NCI-H128 (cell line): ENCODE measurements around the gene ZNF496.

Source experiments
- DNase-seq: peaks from one replicate; lab custom pipeline; 2025; ENCODE audit not compliant: unreplicated experiment; lab: John Stamatoyannopoulos, UW

ZNF496 gene

DNA sequence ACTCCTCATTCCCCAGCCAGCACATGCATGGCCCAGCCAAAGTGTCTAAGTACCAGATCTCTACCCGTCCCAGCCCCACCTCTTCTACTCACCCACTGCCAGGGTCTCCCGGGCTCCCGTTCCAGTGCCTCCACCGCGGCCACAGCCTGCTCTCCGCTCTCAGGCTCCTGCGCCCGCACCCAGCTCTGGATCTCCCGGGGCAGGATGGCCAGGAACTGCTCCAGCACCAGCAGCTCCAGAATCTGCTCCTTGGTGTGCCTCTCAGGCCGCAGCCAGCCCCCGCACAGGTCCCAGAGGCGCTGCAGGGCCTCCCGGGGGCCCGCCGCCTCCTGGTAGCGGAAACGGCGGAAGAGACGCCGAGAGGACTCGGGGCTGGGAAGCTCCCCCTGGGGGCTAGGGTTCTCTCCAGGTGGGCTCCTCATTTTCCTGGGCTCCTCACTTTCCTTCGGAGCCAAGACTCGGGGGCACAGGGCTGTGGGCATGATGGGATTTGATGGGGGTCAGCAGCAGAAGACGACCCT is 2.5 kb downstream of the ZNF496 start:
- no peak for DNase-seq

DNA sequence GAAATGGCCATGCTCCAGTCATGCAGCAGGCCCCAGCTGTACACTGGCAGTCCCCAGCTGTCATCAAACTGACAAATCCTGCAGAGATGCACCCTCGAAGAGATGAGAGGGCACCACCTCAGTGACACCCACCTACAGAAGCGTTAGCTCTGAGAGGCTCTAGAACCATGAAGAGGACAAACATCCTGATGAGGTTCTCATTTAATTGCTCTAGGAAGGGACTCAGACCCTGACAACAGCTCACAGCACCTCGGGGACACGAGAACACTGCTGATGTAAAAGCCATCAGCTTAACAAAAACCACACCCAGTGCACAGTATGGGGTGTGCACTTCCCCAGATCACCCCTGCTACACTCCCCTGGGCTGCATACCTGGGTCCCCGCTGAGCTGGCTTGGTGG is 3.4 kb downstream of the ZNF496 start:
- no peak for DNase-seq

DNA sequence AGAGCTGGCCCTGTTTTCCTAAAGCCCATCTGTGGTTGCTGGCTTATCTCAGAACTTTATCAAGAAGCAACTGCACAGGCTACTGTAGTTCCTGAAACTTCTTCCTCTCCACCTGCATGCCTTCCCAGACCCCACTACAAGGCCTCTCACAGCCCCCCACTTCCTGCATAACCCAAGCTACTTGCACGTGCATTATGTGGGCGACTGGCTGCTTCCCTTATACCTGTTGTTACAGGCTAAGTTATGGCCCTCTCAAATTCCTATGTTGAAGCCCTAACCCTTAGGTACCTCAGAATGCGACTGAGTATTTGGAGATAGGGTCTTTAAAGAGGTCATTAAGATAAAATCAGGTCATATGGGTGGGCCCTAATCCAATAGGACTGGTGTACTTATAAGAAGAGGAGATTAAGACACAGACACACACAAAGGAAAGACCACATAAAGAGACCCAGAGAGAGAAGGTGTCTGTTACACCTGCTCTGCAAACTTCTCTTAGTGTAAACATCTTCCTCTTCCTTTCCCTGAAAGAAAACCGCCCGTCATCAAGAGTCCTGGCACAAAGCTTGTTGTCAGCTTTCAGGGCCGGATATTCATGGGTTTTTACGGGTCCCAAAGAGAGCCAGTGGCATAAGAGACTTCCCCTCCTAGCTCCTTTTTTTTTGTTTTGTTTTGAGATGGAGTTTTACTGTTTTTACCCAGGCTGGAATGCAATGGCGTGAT is 5.1 kb downstream of the ZNF496 start:
- DNase-seq, result no peak

DNA sequence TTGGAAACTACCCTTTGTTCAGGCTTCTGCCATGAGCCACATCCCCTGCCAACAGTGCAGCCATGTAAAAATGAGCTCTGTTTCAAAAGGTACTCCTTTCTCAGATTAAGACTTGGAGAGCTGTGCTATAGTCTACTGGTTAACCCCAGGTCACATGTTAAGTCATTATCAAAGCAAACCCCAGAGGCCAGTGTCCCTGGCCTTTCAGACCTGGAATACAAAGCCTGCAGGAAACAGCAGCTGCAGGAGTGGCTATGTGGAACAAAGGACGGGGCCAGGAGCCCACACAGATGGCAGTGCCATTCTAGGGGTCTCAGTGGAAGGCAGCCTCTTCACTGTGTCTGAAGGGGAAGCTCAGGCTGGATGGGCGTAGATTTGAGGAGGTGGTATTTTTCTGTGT is 6.7 kb downstream of the ZNF496 start:
- DNase-seq, result no peak

DNA sequence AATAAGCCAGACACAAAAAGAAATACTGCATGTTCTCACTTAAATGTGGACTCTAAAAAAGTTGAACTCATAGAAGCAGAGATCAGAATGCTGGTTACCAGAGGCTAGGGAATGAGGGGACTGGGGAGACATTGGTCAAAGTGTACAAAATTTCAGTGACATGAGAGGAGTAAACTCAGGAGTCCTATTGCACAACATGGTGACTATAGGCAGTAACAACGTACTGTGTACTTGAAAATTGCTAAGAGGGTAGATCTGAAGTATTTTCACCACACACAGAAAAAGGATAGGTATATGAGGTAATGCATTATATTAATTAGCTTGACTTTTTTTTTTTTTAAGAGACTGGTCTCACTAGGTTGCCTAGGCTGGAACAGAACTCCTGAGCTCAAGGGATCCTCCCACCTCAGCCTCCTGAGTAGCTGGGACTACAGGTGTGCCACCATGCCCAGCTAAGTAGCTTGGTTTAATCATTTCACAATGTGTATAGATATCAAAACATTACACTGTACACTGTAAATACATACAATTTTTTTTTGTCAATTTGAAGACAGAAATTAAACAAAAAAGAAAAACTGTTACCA is 7.4 kb downstream of the ZNF496 start:
- DNase-seq, result no peak

DNA sequence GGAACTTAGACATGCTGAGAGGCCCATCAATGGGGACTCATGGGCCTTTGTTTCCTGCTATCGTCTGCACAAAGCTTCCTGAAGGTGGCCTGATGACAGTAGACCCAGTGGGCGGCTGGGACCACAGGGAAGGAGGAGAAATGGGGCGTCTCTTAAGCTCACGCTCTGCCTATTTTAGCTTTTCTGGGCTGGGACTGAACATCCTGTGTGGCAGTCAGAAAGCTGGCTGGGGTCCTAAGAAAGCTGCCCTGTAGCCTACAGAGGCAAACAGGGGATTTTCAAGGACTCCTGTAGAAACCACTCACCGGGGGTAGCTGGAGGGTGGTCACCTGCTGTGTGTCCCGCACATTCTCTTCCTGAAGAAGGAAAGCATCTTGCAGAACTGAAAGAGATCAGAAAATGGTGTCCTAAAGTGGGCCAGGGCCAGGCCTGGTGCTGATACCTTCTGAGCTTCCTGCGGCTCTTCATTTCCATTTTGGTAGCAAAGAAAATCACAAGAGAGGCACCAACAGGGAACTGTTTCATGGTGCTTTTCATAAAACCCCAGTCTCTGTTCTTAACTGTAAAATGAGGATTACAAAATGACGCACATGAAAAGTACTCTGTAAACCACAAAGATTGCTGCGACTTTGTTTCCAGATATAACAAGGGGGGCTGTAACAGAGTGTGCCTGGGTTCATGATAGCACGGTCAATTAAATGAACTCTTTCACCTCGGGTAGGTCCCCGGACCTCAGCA is 8.6 kb downstream of the ZNF496 start:
- no peak for DNase-seq

DNA sequence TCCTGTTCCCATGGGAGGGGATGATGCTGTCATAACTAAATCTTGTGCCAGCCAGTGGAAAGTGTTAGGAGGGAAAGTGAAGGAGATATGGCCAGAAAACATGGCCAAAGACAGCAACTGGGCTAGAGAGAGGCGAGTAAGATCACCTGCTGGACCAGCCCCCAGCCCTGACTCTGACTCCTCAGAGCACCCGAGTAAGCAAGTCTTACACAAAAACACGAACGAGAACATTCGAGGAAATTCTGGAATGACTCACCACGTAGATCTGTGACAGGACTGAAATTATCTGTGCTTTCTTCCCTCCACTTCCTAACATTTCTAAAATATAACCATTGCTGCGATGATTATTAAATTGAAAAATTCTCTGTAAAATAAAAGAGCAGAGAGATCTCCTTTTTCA is 9.2 kb downstream of the ZNF496 start:
- DNase-seq, result no peak

DNA sequence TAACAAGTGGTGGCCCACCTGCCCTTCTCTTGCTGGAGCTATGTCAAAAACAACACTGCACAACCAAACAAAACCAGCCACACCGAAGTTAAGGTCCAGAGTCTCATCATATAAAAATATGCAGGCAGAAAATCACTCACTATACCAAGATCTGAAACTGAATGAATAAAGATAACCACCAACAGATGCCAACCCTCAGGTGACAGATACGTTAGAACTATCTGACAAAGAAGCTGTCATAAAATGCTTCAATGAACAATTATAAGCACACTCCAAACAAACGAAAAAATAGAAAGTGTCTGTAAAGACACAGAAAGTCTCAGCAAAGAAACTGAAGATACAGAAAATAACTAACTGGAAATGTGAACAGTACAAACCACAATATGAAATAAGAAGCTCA is 14.0 kb downstream of the ZNF496 start:
- DNase-seq, result no peak

DNA sequence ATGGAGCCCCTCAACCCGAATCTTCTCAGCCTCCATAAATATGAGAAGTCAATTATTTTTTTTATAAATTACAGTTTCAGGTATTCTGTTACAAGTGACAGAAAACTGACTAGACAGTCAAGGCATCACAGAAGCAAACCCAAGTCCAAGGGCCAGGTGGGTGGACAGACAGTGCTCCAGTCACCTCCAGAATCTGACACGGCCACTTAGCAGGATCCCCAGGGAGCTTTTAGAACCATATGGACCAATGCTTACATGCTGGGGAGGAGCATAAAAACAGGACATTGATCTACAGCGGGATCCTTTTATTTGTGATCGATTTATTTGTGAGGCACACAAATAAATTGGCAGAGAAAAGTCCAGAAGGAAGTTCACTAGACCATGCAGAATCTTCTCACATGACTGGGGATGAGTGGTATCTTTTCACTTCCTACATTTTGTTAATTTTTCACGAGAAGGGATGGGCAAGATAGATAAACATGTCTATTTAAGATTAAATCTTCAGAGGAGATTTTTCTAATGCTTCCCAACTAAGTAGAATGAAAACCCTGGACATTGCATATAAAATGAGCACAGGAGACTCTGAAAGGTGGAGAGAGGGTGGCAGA is 15.0 kb downstream of the ZNF496 start:
- no peak for DNase-seq

DNA sequence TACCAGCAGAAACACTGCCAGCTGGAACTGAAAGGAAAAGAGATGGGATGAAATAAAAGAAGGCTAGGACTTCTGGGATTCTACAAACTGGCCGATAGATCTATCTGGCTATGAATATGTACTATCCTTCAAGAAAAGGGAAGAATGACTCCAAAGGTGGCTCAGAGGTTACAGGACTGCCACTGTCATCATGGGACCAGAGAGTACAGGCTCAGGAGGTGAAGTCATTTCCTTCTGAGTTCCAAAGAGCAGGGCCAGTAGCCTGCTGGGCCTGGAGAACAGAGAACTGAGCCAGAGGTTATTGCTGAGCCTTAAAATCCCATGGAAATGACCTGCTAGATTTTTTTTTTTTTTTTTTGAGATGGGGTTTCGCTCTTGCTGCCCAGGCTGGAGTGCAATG is 27.6 kb downstream of the ZNF496 start:
- DNase-seq, result no peak

DNA sequence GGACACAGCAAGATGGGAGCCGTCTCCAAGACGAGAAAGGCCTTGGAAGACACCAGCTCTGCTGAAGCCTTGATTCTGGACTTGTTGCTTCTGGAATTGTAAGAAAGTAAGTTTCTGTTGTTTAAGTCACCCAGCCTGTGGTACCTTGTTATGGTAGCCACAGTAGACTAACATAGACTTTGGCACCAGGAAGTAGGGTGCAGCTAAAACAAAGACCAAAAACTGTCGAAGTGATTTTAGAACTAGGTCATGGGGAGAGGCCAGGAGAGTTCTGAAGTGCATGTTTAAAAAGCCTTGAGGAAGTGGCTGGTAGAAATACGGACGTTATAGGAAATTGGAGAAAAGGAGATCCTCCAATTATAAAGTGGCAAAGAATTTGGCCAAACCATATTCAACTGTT is 28.5 kb downstream of the ZNF496 start:
- DNase-seq, result no peak

DNA sequence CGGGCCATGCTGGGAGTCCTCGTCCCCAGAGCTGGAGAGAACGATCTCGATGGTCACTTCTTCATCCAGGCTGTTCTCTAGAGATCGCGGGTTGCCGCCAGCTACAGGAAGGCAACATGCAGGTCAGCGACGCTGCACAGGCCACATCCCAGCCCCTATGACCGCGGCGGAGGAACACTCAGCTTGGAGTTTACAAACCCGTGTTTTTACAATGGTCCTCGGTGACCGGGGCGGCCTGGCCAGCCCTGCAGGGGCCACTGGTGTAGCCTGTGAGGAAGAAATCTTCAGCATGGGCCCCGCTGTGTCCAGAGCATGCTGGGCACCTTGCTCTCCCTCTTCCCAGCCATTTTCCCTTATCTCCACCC is 30.5 kb downstream of the ZNF496 start:
- no peak for DNase-seq

DNA sequence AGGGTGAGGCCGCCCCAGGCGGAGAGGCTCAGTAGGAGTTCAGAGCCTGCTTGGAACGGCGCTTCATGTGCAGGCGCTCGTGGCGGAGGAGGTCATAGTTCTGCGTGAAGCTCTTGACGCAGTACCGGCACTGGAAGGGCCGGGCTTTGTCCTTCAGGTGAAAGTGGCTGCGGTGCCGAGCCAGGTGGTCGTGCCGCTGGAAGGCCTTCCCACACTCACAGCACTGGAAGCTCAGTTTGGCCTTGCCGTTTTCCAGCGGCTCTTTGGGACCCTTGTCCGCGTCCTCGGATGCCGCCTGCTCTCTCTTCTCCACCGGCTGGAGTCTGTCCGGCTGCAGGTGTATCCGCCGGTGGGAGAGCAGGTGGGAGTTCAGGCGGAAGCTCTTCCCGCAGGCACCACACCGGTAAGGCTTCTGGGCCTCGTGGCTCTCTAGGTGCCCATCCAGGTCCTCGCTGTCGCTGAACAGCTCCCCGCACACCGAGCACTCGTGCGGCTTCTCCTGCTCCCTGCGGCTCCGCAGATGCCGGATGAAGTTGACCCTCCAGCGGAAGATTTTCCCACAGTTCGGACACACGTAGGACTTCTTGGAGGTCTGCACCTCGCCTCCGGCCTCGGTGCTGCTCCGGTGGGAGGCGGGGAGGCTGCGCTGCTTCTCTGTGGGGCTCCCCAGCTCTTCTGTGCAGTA is 31.0 kb downstream of the ZNF496 start:
- no peak for DNase-seq

DNA sequence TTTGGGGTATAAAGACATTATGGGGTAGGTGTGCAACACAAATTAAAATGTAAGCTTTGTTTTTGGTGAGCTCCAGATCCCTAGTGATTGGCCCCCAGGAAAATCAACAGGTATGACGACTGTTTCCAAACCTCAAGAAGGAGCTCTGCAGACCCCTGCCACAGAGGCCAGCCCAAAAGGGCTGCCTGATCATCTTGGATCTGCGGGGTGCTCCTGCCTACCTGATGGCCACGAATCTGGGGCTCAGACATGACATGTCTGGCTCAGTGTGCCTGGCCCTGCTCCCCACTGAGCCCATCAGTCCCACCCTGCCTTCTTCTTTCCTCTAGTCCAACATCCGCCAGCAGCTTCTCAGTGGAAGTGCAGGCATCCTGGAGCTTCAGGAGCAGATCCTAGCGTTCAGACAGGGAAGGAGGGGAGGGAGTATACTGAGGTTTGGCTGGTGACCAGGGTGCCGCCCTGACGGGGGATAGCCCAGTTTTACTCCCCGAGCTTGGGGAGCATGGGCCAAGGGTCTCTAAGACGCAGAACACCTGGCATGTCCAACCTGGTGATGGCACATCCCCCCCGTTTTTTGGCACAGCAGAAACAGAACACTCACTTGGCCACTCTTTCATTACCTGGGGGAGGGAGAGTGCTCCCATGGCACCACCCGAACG is 31.8 kb downstream of the ZNF496 start:
- DNase-seq, result no peak

DNA sequence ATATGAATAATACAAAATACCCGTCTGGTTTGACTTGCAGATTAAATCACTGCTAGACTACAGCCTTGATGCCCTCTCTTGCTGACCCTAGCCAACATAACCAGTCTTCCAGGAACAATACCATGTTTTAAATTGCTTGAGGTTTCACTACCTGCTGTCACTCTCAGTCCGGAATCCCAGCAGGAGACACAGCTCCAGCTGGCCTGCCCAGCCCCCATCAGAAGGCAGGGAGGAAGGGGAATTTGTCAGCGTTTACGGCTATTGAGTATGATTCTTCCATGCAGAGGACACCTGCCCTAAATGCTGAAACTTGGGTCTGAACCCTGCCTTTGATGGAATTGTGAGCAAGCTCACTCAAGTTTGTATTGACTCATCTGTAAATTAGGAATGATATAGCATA is 33.0 kb downstream of the ZNF496 start:
- no peak for DNase-seq

DNA sequence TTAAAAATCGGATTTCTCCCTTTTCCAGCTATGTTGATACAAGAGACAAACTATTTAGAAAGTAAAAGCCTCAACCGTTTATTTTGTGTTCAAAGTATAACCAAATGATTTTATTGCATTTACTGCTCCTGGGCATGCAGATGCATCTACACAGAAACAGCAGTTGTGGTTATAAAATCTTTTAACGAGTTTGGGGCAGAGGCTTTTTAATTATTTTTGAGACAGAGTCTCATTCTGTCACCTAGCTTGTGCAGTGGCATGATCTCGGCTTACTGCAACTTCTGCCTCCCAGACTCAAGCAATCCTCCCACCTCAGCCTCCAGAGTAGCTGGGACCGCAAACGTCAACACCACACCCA is 33.6 kb downstream of the ZNF496 start:
- no peak for DNase-seq

DNA sequence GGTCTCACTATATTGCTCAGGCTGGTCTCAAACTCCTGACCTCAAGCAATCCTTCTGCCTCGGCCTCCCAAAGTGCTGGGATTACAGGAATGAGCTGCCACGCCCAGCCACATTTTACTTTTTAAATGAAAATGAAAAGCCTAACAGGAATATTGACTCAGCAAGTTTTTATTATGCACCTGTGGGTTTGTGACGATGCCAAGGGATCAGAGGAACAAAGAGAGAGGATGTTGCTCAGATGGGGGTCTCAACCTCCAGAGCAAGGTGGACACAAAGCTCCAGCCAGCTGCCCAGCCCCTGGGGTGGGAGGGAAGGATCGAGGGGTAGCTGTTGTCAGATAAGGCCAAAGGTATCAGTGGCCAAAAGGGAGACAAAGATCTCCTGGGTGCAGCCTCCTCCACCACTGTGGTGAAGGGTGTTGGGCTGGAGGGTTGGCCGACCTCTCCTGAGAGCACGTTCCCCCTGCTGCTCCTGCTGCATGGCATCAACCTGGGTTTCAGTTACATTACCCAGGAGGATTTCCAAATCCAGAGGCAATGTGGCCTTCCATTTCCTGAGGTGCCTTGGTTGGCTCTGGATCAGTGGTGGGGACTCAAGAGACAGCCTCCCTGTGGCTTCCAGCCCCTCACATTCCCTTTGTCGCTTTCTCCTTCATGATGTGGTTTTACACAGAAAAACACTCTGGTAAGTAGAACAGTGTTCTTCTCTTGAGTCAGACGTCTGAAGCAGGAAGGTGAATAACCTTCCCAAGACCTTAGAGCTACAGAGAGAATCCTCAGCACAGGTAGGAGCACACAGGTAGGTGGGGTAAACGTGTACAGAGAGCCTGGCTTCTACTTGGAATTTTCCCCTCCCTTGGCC is 34.2 kb downstream of the ZNF496 start:
- no peak for DNase-seq

DNA sequence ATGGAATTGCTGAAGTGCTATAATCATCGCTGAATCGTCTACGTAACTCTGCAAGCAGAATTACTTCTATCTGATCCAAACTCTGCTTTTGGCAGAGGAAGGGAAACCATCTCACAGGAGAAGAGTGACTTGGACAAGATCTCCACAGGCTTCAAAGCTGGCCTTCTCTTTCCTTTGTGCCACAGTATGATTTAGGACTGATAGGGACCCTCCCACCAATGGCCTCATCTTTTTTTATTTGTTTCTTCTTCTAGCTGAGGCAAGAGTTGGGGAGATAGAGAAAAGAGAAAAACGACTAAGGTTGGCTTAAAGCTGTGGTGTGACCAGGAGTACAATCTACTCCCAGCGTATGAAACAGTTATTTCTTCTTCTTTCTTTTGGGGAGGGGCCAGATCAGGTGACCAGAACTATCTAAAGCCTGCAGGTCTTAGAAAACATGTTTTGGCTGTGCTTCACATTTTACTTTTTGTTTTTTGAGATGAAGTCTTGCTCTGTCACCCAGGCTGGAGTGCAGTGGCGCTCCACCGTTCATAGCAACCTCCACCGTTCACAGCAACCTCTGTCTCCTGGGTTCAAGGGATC is 35.0 kb downstream of the ZNF496 start:
- no peak for DNase-seq

DNA sequence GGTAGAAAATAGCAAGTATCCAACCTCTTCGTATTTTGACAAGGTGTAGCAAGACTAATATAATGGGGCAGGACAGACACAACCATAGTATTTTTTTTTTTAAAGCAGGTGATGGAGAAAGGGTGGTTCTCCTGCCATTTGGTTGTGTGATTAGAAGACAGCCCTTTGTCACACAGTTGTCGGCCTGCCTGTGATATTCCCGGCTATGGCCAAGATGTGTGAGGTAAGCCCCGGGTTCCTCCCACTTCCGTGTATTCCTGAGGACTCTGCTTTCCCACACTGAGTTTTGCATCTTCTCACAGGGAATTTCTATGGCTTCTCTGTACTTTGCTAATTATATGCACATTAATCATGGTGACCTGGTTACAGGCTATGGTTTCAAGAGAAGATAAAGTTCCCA is 35.9 kb downstream of the ZNF496 start:
- DNase-seq, result no peak

DNA sequence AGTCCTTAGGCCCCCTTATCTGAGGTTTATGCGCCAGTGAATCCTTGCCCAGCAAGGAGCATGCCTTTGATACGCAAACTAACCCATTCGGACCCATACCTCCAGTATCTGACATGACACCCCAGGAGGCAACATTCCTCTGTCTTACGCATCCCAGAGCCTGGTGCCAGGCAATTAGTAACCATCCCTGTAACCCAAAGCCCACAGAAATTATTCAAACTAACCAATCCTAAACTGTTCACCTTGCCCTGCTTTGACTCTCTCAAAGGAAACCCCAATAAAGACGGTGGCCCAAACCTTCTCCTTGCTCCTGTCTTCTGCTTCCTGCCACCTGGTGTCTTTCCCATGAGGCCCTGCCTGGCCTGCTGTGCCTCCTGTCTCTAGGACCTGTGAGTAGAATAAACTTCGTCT is 36.4 kb downstream of the ZNF496 start:
- no peak for DNase-seq
